ENCODE data around the gene ADGRB2.

ADGRB2 gene

DNA sequence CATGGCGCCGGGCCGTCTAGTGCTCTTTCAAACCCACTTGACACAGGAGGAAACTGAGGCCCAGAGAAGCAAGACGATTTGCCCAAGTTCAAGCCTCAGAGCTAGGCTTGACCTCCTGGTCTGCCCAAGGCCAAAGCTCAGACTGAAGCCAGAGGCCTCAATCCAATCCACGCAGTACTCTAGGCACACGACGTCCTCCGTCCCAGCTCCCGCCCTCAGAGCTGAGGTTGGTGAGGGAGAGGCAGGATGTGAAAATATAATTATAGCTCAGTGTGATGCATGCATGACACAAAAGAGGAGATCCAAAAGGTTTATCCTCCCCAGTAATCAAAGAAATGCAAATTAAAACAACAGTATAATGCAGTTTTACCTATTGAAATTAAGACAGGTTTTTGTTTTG, 15.5 kb upstream of the ADGRB2 start:
- Histone ChIP-seq H3K79me2 (ENCODE audit: low read length) (no peaks in the 10 kb centered on the region), H3K36me3 (replicated peaks; ENCODE audit: insufficient read depth, low read length) (no peaks in the 10 kb centered on the region), H3K27ac (ENCODE audit: low read length) (no peak overlapping the region), H3F3A (ENCODE audit: insufficient read depth, low read length) (no peaks in the 10 kb centered on the region), H3K27me3 (replicated peaks; ENCODE audit: insufficient read depth, low read length) (peaks cover 38% of the 10 kb centered on the region), H3K4me3 (ENCODE audit: low read length) (no peak overlapping the region), H3K9me3 (replicated peaks; ENCODE audit: insufficient read depth, low read length) (no peaks in the 10 kb centered on the region), H4K20me1 (ENCODE audit: insufficient read depth, low read length) (no peaks in the 10 kb centered on the region), H3K4me1 (ENCODE audit: low read length) (no peaks in the 10 kb centered on the region), H3K9me2 (replicated peaks; ENCODE audit: insufficient read depth, low read length) (no peaks in the 10 kb centered on the region), H3K4me2 (ENCODE audit: low read depth, low read length) (no peak overlapping the region), H3K9ac (ENCODE audit: low read length) (no peak overlapping the region), H2AFZ (ENCODE audit: low read length) (no peak overlapping the region)
- DNase-seq: no peak
- TF ChIP-seq EZH2phosphoT487 (IDR thresholded peaks at IDR 0.05; ENCODE audit: low read length) (no peak), EZH2 (optimal IDR thresholded peaks at IDR 0.05; ENCODE audit: low read depth, low read length) (no peak), CTCF (IDR thresholded peaks at IDR 0.05; ENCODE audit: low read length) (no peak)

- Histone ChIP-seq H3K4me3 (ENCODE audit: low read length) (no peak overlapping the region), H3K9ac (ENCODE audit: low read length) (no peak overlapping the region), H4K20me1 (ENCODE audit: insufficient read depth, low read length) (no peaks in the 10 kb centered on the region), H3F3A (ENCODE audit: insufficient read depth, low read length) (no peaks in the 10 kb centered on the region), H3K9me3 (replicated peaks; ENCODE audit: insufficient read depth, low read length) (no peaks in the 10 kb centered on the region), H3K79me2 (ENCODE audit: low read length) (no peaks in the 10 kb centered on the region), H3K36me3 (replicated peaks; ENCODE audit: insufficient read depth, low read length) (no peaks in the 10 kb centered on the region), H3K27ac (ENCODE audit: low read length) (no peak overlapping the region), H2AFZ (ENCODE audit: low read length) (no peak overlapping the region), H3K4me1 (ENCODE audit: low read length) (no peaks in the 10 kb centered on the region), H3K9me2 (replicated peaks; ENCODE audit: insufficient read depth, low read length) (no peaks in the 10 kb centered on the region), H3K4me2 (ENCODE audit: low read depth, low read length) (no peak overlapping the region), H3K27me3 (replicated peaks; ENCODE audit: insufficient read depth, low read length) (peaks cover 43% of the 10 kb centered on the region)
- DNase-seq: no peak
- TF ChIP-seq CTCF (IDR thresholded peaks at IDR 0.05; ENCODE audit: low read length): no peak
Observed at GRCh38 chr1:31778763-31779488, 14.8 kb upstream of the ADGRB2 start.

DNA sequence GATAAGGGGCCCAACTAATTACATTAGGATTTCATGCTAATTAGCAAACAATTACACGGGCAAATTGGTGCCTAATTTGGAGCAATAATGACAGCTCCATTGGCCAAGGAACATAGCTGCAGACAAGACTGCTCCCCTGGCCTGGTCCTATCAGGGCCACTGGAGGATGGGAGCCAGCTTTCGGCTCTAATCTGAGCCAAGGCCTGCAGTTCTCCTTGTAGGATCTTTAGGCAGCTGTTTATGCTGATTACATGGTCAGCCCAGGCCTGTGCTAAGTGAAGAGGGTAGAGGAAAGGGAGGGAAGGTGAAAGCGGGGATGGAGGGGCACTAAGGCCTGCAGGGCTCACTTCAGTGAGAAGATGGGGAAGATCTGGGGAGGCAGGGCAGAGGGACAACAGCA, 12.4 kb upstream of the ADGRB2 start:
- Histone ChIP-seq H3K9me3 (replicated peaks; ENCODE audit: insufficient read depth, low read length) (no peaks in the 10 kb centered on the region), H3F3A (ENCODE audit: insufficient read depth, low read length) (no peaks in the 10 kb centered on the region), H3K4me1 (ENCODE audit: low read length) (no peaks in the 10 kb centered on the region), H3K9ac (ENCODE audit: low read length) (no peak overlapping the region), H3K79me2 (ENCODE audit: low read length) (no peaks in the 10 kb centered on the region), H3K36me3 (replicated peaks; ENCODE audit: insufficient read depth, low read length) (no peaks in the 10 kb centered on the region), H3K9me2 (replicated peaks; ENCODE audit: insufficient read depth, low read length) (no peaks in the 10 kb centered on the region), H2AFZ (ENCODE audit: low read length) (no peak overlapping the region), H3K27ac (ENCODE audit: low read length) (no peak overlapping the region), H4K20me1 (ENCODE audit: insufficient read depth, low read length) (no peaks in the 10 kb centered on the region), H3K4me2 (ENCODE audit: low read depth, low read length) (no peak overlapping the region), H3K4me3 (ENCODE audit: low read length) (no peak overlapping the region), H3K27me3 (replicated peaks; ENCODE audit: insufficient read depth, low read length) (peaks cover 65% of the 10 kb centered on the region)
- TF ChIP-seq EZH2phosphoT487 (IDR thresholded peaks at IDR 0.05; ENCODE audit: low read length) (no peak), EZH2 (optimal IDR thresholded peaks at IDR 0.05; ENCODE audit: low read depth, low read length) (no peak), CTCF (IDR thresholded peaks at IDR 0.05; ENCODE audit: low read length) (no peak)
- DNase-seq: no peak

Data from MM.1S (cell line).